K562 (cell line): Measurements from ENCODE around the gene NCMAP. TPM values are rescaled to one million over a fixed set of nuclear protein-coding genes. Genes with fewer than 3 reads are reported as not detected.
A peak's percentile ranks its signal among the peaks of the same experiment; 100 is the strongest.

Experiments used
- ATAC-seq: fragments of 200-7000 bp; cut with Tn5 transposase; 3 replicates; pipeline ENCODE4 v1.9.1; 2020; ENCODE audit warnings: moderate library complexity
- BruUV-seq: library from RNA; stranded (reverse); fragments of 400-500 nt; replicated peaks from 2 replicates; lab custom pipeline; 2021; lab: Mats Ljungman, UMichigan
- CTCF ChIA-PET: fragments of 300-600 bp; formaldehyde crosslinking; extraction: SDS; loops from one replicate; lab custom pipeline; 2021; ENCODE audit warnings: low intra/inter-chr PET ratio; lab: Yijun Ruan, JAX
- POLR2A ChIA-PET: fragments of 300-600, 350-650 bp; sonication (Branson Sonifier 250); formaldehyde crosslinking; extraction: SDS; loops from one replicate; lab custom pipeline; 2021; ENCODE audit warnings: antibody characterized with exemption, inconsistent platforms; lab: Yijun Ruan, JAX
- DNase-seq, 4 experiments: peaks; one replicate each; pipeline versions ENCODE4 v3.0.0 to v3.0.0-alpha.2; 2011 to 2018; ENCODE audit warnings: low spot score in 3 of 4, mixed read lengths in 3 of 4; ENCODE audit errors: extremely low read depth in 1 of 4
- FAIRE-seq: peaks from 2 replicates; lab custom pipeline; 2011; peaks lifted over from hg19 to GRCh38; lab: Jason Lieb, UNC
- H2AFZ ChIP-seq: 2 replicates; pipeline ENCODE4 v1.6.0; 2011; ENCODE audit warnings: low read depth, low read length, control low read depth, inconsistent platforms
- H3K27ac ChIP-seq: fragments of 200-600 bp; 3 replicates; pipeline ENCODE4 v1.8.0; 2011; ENCODE audit warnings: low read depth, mild to moderate bottlenecking, control low read depth, inconsistent platforms, low read length, moderate library complexity, mixed read lengths; ENCODE audit errors: extremely low read depth
- H3K27me3 ChIP-seq, 2 experiments: fragments of 300-600 bp in 1 of 2; 2 replicates in 1 of 2; 3 replicates in 1 of 2; pipeline versions ENCODE4 v1.6.0 to v1.8.0; 2011; ENCODE audit warnings: inconsistent platforms in 2 of 2, low read length in 2 of 2, mild to moderate bottlenecking in 1 of 2, mixed read lengths in 1 of 2, moderate library complexity in 1 of 2; ENCODE audit not compliant: control insufficient read depth in 2 of 2, insufficient read depth in 2 of 2
- H3K36me3 ChIP-seq: fragments of 300-600 bp; 3 replicates; pipeline ENCODE4 v1.8.0; 2011; ENCODE audit warnings: mild to moderate bottlenecking, low read length, inconsistent platforms; ENCODE audit not compliant: control insufficient read depth, insufficient read depth
- H3K4me1 ChIP-seq, 2 experiments: fragments of 200-600 bp in 1 of 2; replicated peaks in 1 of 2; 2 replicates in 1 of 2; 3 replicates in 1 of 2; pipeline versions ENCODE4 v1.5.1 to v1.8.0; 2011; ENCODE audit warnings: inconsistent platforms in 2 of 2, low read length in 2 of 2, mild to moderate bottlenecking in 1 of 2, mixed read lengths in 1 of 2, moderate library complexity in 1 of 2; ENCODE audit not compliant: control insufficient read depth in 2 of 2, insufficient read depth in 2 of 2
- H3K4me2 ChIP-seq: 2 replicates; pipeline ENCODE4 v1.6.1; 2011; ENCODE audit warnings: low read length, control low read depth, inconsistent platforms, mixed read lengths; ENCODE audit not compliant: insufficient read depth
- H3K4me3 ChIP-seq: fragments of 200-600 bp; sonication (generic), shearing (Covaris generic); 2 replicates; pipeline ENCODE4 v1.5.1; 2016; ENCODE audit warnings: control low read depth, inconsistent platforms
- H3K79me2 ChIP-seq: fragments of 200-600 bp; 3 replicates; pipeline ENCODE4 v1.8.0; 2011; ENCODE audit warnings: low read length, inconsistent platforms; ENCODE audit not compliant: control insufficient read depth, insufficient read depth
- H3K9ac ChIP-seq, 2 experiments: 2 replicates each; pipeline versions ENCODE4 v1.6.0 to v1.6.1; 2011; ENCODE audit warnings: low read depth in 2 of 2, low read length in 2 of 2, control low read depth in 1 of 2, inconsistent platforms in 1 of 2, mild to moderate bottlenecking in 1 of 2, mixed read lengths in 1 of 2; ENCODE audit not compliant: insufficient read depth in 1 of 2
- H3K9me1 ChIP-seq: one replicate; pipeline ENCODE4 v1.6.0; 2011; ENCODE audit warnings: inconsistent platforms, mild to moderate bottlenecking, low read length, moderate library complexity; ENCODE audit not compliant: control insufficient read depth, insufficient read depth
- H3K9me3 ChIP-seq: replicated peaks from 2 replicates; pipeline ENCODE4 v1.5.1; 2011; ENCODE audit warnings: low read depth, low read length, inconsistent platforms; ENCODE audit not compliant: control insufficient read depth, insufficient read depth
- H4K20me1 ChIP-seq: replicated peaks from 2 replicates; pipeline ENCODE4 v1.6.1; 2011; ENCODE audit warnings: low read length, inconsistent platforms, mixed read lengths; ENCODE audit not compliant: control insufficient read depth, insufficient read depth
- BHLHE40 ChIP-seq: IDR thresholded peaks from 2 replicates; pipeline ENCODE4 v1.6.1; 2011; ENCODE audit warnings: low read length, improper control_type of control experiment
- CBFA2T2 ChIP-seq: fragments of 450-650 bp; conservative IDR thresholded peaks from 2 replicates; pipeline ENCODE4 v1.6.1; 2017; ENCODE audit warnings: mild to moderate bottlenecking
- CBX3 ChIP-seq, 2 experiments: IDR thresholded peaks; 1 replicate in 1 of 2; 2 replicates in 1 of 2; pipeline ENCODE4 v1.6.1; 2012; ENCODE audit warnings: inconsistent platforms in 2 of 2, low read length in 2 of 2, borderline replicate concordance in 1 of 2, control low read depth in 1 of 2
- JUN ChIP-seq, 2 experiments: sonication (generic) in 1 of 2; formaldehyde crosslinking in 1 of 2; IDR thresholded peaks; 2 replicates each; pipeline versions ENCODE4 v1.6.1 to v1.8.0; 2012 to 2022; ENCODE audit warnings: borderline replicate concordance in 2 of 2, mild to moderate bottlenecking in 2 of 2, improper control_type of control experiment in 1 of 2, low read depth in 1 of 2, low read length in 1 of 2, missing genetic modification reagents in 1 of 2
- MIER1 ChIP-seq: fragments of 450-650 bp; IDR thresholded peaks from 2 replicates; pipeline ENCODE4 v1.6.1; 2016; ENCODE audit warnings: antibody characterized with exemption, mild to moderate bottlenecking, low read depth
- NFIX ChIP-seq: fragments of 250-450 bp; sonication (Bioruptor Pico); IDR thresholded peaks from 2 replicates; pipeline ENCODE4 v1.4.0; 2020; ENCODE audit warnings: low read depth, mild to moderate bottlenecking, moderate library complexity
- RAD51 ChIP-seq: fragments of 450-650 bp; IDR thresholded peaks from 2 replicates; pipeline ENCODE4 v1.7.1; 2016; ENCODE audit warnings: low read depth, mild to moderate bottlenecking, borderline replicate concordance
- RERE ChIP-seq: sonication (generic); formaldehyde crosslinking; IDR thresholded peaks from 2 replicates; pipeline ENCODE4 v1.8.0; 2023; ENCODE audit warnings: missing genetic modification reagents, mild to moderate bottlenecking, borderline replicate concordance
- RNF2 ChIP-seq: sonication (generic); IDR thresholded peaks from 2 replicates; pipeline ENCODE4 v1.6.1; 2016
- SIN3B ChIP-seq: fragments of 450-650 bp; IDR thresholded peaks from 2 replicates; pipeline ENCODE4 v1.6.1; 2017; ENCODE audit warnings: low read depth, mild to moderate bottlenecking, moderate library complexity
- SIRT6 ChIP-seq: IDR thresholded peaks from one replicate; pipeline ENCODE4 v1.6.1; 2012; ENCODE audit warnings: low read depth, mild to moderate bottlenecking, control low read depth, inconsistent platforms, low read length, moderate library complexity
- SRSF9 ChIP-seq: fragments of 200-400 bp; formaldehyde crosslinking; IDR thresholded peaks from 2 replicates; pipeline ENCODE4 v1.6.1; 2017; ENCODE audit warnings: low read depth, low read length, borderline replicate concordance
- TOE1 ChIP-seq, 2 experiments: fragments of 450-650 bp in 1 of 2; sonication (generic) in 1 of 2; formaldehyde crosslinking in 1 of 2; IDR thresholded peaks; 2 replicates each; pipeline versions ENCODE4 v1.7.1 to v1.8.0; 2016 to 2022; ENCODE audit warnings: borderline replicate concordance in 2 of 2, mild to moderate bottlenecking in 2 of 2, antibody characterized with exemption in 1 of 2, inconsistent platforms in 1 of 2, low read depth in 1 of 2, missing genetic modification reagents in 1 of 2, moderate library complexity in 1 of 2
- ZBTB1 ChIP-seq: sonication (generic); formaldehyde crosslinking; IDR thresholded peaks from 2 replicates; pipeline ENCODE4 v1.8.1; 2023; ENCODE audit warnings: missing genetic modification reagents, low read depth, mild to moderate bottlenecking, borderline replicate concordance
- ZNF384 ChIP-seq: IDR thresholded peaks from 2 replicates; pipeline ENCODE4 v1.6.1; 2012; ENCODE audit warnings: low read depth, low read length, improper control_type of control experiment
- ZNF699 ChIP-seq: fragments of 250-450 bp; sonication (Bioruptor Pico); IDR thresholded peaks from 2 replicates; pipeline ENCODE4 v1.8.0; 2021; ENCODE audit warnings: mild to moderate bottlenecking, moderate library complexity; ENCODE audit not compliant: insufficient replicate concordance
- ZNF764 ChIP-seq: fragments of 250-450 bp; sonication (Bioruptor Pico); IDR thresholded peaks from 2 replicates; pipeline ENCODE4 v1.4.0; 2020; ENCODE audit warnings: low read depth, mild to moderate bottlenecking, moderate library complexity
- ZNF79 ChIP-seq: fragments of 250-450 bp; sonication (Bioruptor Pico); IDR thresholded peaks from 2 replicates; pipeline ENCODE4 v1.4.0; 2020; ENCODE audit warnings: low read depth, mild to moderate bottlenecking, moderate library complexity
- WGBS: fragments of 100-300 bp; shearing (Covaris generic); methylation state at CpG from one replicate; pipeline ENCODE4 v1.1.6; 2016; ENCODE audit warnings: low coverage, mixed read lengths; ENCODE audit not compliant: insufficient coverage; ENCODE audit errors: missing lambda C conversion rate; 5-methylcytosine and 5-hydroxymethylcytosine counted together
- in situ Hi-C: fragments of 300-500 bp; cut with MboI; formaldehyde crosslinking; loops from 4 replicates; pipeline ENCODE4 v1.15.0; 2018; ENCODE audit warnings: inconsistent platforms, mixed read lengths
- intact Hi-C: fragments of 100-400 bp; cut with micrococcal nuclease; formaldehyde crosslinking; loops from 2 replicates; pipeline ENCODE4 v1.14.2; 2022
- polyA plus RNA-seq, 8 experiments: library from polyadenylated mRNA; depleted of rRNA in 4 of 8; stranded (reverse) in 5 of 8; unstranded in 3 of 8; fragments of >200 nt; fragmentation: Nextera tagmentation in 2 of 8; fragmentation: Illumina TruSeq in 1 of 8; extraction: Ambion mirVana in 2 of 8; extraction: Trizol in 1 of 8; gene quantifications; 2 replicates each; pipeline versions ENCODE4 v1.2.1 to v1.2.3, GENCODE V29; 2011 to 2014; ENCODE audit warnings: inconsistent platforms in 1 of 8, missing spikeins in 1 of 8
- total RNA-seq, 7 experiments: library from RNA; depleted of rRNA in 6 of 7; stranded (reverse); fragments of >200 nt in 6 of 7; fragmentation: Illumina TruSeq in 2 of 7; extraction: Trizol in 2 of 7; gene quantifications; 2 replicates each; pipeline versions ENCODE4 v1.2.1 to v1.2.3, GENCODE V29; 2011 to 2021; ENCODE audit warnings: low replicate concordance in 1 of 7

Gene NCMAP
- total and polyA plus RNA-seq, 9 of the 15 experiments (the other 6 are each of a cell fraction or from before 2014, with no cell fraction given), result 0.03 TPM; not detected in 8

GRCh38 chr1:24640288-24640687 is 84.4 kb downstream of the NCMAP start:
- no peak for ATAC-seq
- peaks cover 13% of the 10 kb centered on the region for H3K36me3 ChIP-seq
- DNase-seq, result peak in 1 of 4 experiments; percentile 53
- H2AFZ ChIP-seq, result no peak overlapping the region
- POLR2A ChIA-PET, result interaction anchor here (0.5 to 0.6 kb wide), 2 partner anchors 9 to 10 kb away, joined by 3 read pairs; no protein-coding TSS in a partner anchor
- no peak overlapping the region for H3K4me3 ChIP-seq
- WGBS, result 72% methylated on average over 7 of the region's 7 CpGs
- in situ Hi-C loops (no loop called here), intact Hi-C loops (loop anchor here (5.0 kb wide), 1 partner anchor 107 kb away; the partner anchor contains the start of gene CLIC4)
- peaks cover 34% of the 10 kb centered on the region for H3K79me2 ChIP-seq
- BruUV-seq, result no TSS peak
- H3K9me3 ChIP-seq, result no peaks in the 10 kb centered on the region
- peaks cover 2 to 6% of the 10 kb centered on the region in 2 experiments; a peak in 3 of 5 replicates for H3K27me3 ChIP-seq
- H3K9ac ChIP-seq, result no peak overlapping the region
- CTCF ChIA-PET, result interaction anchor here (0.5 kb wide), 1 partner anchor 51 kb away, joined by 3 read pairs; no protein-coding TSS in a partner anchor
- no peak for FAIRE-seq
- H3K4me2 ChIP-seq, result no peak overlapping the region
- H4K20me1 ChIP-seq, result peaks cover 14% of the 10 kb centered on the region
- H3K27ac ChIP-seq, result no peak overlapping the region
- H3K9me1 ChIP-seq, result no peaks in the 10 kb centered on the region
- peaks cover 18 to 19% of the 10 kb centered on the region in 2 experiments for H3K4me1 ChIP-seq
- TF ChIP-seq ZNF384 (peak; percentile 78), CBX3 (IDR thresholded peaks at IDR 0.05; ENCODE audit: borderline replicate concordance in 1 of 2, low read length in 2 of 2) (no peak), SIN3B (no peak), RERE (CRISPR knock-in tag) (no peak), ZNF764 (CRISPR knock-in tag) (no peak), BHLHE40 (peak; percentile 62; the same call in 1 of the 2 replicates), ZNF79 (CRISPR knock-in tag) (no peak), RNF2 (no peak), CBFA2T2 (peak; percentile 67), RAD51 (peak; percentile 92), SRSF9 (no peak), NFIX (no peak), TOE1 (IDR thresholded peaks at IDR 0.05; ENCODE audit: borderline replicate concordance) (peak; percentile 91), TOE1 (CRISPR knock-in tag; IDR thresholded peaks at IDR 0.05; ENCODE audit: borderline replicate concordance, low read depth) (no peak), SIRT6 (no peak), ZBTB1 (CRISPR knock-in tag) (no peak), MIER1 (no peak), ZNF699 (no peak), JUN (IDR thresholded peaks at IDR 0.05; ENCODE audit: borderline replicate concordance, low read depth, low read length) (no peak), JUN (CRISPR knock-in tag; IDR thresholded peaks at IDR 0.05; ENCODE audit: borderline replicate concordance) (no peak)
